A673 (cell line): ENCODE measurements around the gene CCDC9B. TPM values are rescaled to one million over a fixed set of nuclear protein-coding genes. Genes with fewer than 3 reads are reported as not detected.
A peak's percentile ranks its signal among the peaks of the same experiment; 100 is the strongest.

ENCODE experiments used
- BruUV-seq: library from RNA; stranded (reverse); fragments of 400-500 nt; replicated peaks from 2 replicates; lab custom pipeline; 2021; lab: Mats Ljungman, UMichigan
- CTCF ChIA-PET: fragments of 300-600 bp; sonication (Branson Sonifier 250); formaldehyde crosslinking; loops from one replicate; lab custom pipeline; 2022; ENCODE audit warnings: antibody characterized with exemption; lab: Charles Lee
- POLR2A ChIA-PET: fragments of 300-600 bp; sonication (Branson Sonifier 250); formaldehyde crosslinking; loops from one replicate; lab custom pipeline; 2022; ENCODE audit warnings: antibody characterized with exemption; ENCODE audit not compliant: low non-redundant PET; lab: Charles Lee
- DNase-seq: peaks from one replicate; pipeline ENCODE4 v3.0.0-alpha.2; 2015; ENCODE audit warnings: low spot score
- H3K27ac ChIP-seq: fragments of 200-600 bp; sonication (generic); 2 replicates; pipeline ENCODE4 v1.5.1; 2016; ENCODE audit warnings: mixed run types, low read depth, mild to moderate bottlenecking, mixed read lengths, antibody characterized with exemption, low read length; ENCODE audit not compliant: poor library complexity, severe bottlenecking
- H3K27me3 ChIP-seq: fragments of 200-600 bp; sonication (generic); replicated peaks from 2 replicates; pipeline ENCODE4 v1.6.1; 2017; ENCODE audit warnings: mixed run types, low read depth, mild to moderate bottlenecking, mixed read lengths, antibody characterized with exemption, low read length; ENCODE audit not compliant: insufficient read depth, poor library complexity
- H3K36me3 ChIP-seq: fragments of 200-600 bp; sonication (generic); 2 replicates; pipeline ENCODE4 v1.6.1; 2016; ENCODE audit warnings: mixed run types, mild to moderate bottlenecking, mixed read lengths, antibody characterized with exemption, low read length; ENCODE audit not compliant: insufficient read depth, poor library complexity, severe bottlenecking
- H3K4me1 ChIP-seq: fragments of 200-600 bp; sonication (generic); 2 replicates; pipeline ENCODE4 v1.6.1; 2017; ENCODE audit warnings: mixed run types, mild to moderate bottlenecking, mixed read lengths, antibody characterized with exemption, low read length; ENCODE audit not compliant: insufficient read depth, poor library complexity, severe bottlenecking
- H3K4me3 ChIP-seq: fragments of 200-600 bp; sonication (generic); 2 replicates; pipeline ENCODE4 v1.5.1; 2016; ENCODE audit warnings: low read depth, mixed run types, mild to moderate bottlenecking, mixed read lengths, low read length; ENCODE audit not compliant: poor library complexity, severe bottlenecking
- H3K9me3 ChIP-seq: fragments of 200-600 bp; sonication (generic); 2 replicates; pipeline ENCODE4 v1.6.1; 2016; ENCODE audit warnings: mixed run types, low read depth, mild to moderate bottlenecking, mixed read lengths, antibody characterized with exemption, low read length; ENCODE audit not compliant: poor library complexity, severe bottlenecking
- EZH2 ChIP-seq: fragments of 200-600 bp; sonication (generic); IDR thresholded peaks from 2 replicates; pipeline ENCODE4 v1.6.1; 2017; ENCODE audit warnings: borderline replicate concordance, low read depth, mild to moderate bottlenecking, mixed read lengths, antibody characterized with exemption, low read length; ENCODE audit not compliant: poor library complexity, severe bottlenecking
- intact Hi-C: fragments of 100-400 bp; cut with micrococcal nuclease; formaldehyde crosslinking; loops from one replicate; pipeline ENCODE4 v1.10.0; 2022; ENCODE audit not compliant: unreplicated experiment
- total RNA-seq: library from RNA; stranded (reverse); gene quantifications from 2 replicates; pipeline ENCODE4 v1.2.3, GENCODE V29; 2021
- TF ChIP-seq, protein P1 (sequence below): fragments of 300-800, 200-600 bp; sonication (generic); conservative IDR thresholded peaks from 2 replicates; pipeline ENCODE4 v1.5.1; 2017; ENCODE audit warnings: low read depth, mild to moderate bottlenecking, antibody characterized with exemption, low read length, moderate library complexity, mixed read lengths

The CCDC9B gene
- total RNA-seq, 1 experiment from 2014 or later = 8.6 TPM

DNA sequence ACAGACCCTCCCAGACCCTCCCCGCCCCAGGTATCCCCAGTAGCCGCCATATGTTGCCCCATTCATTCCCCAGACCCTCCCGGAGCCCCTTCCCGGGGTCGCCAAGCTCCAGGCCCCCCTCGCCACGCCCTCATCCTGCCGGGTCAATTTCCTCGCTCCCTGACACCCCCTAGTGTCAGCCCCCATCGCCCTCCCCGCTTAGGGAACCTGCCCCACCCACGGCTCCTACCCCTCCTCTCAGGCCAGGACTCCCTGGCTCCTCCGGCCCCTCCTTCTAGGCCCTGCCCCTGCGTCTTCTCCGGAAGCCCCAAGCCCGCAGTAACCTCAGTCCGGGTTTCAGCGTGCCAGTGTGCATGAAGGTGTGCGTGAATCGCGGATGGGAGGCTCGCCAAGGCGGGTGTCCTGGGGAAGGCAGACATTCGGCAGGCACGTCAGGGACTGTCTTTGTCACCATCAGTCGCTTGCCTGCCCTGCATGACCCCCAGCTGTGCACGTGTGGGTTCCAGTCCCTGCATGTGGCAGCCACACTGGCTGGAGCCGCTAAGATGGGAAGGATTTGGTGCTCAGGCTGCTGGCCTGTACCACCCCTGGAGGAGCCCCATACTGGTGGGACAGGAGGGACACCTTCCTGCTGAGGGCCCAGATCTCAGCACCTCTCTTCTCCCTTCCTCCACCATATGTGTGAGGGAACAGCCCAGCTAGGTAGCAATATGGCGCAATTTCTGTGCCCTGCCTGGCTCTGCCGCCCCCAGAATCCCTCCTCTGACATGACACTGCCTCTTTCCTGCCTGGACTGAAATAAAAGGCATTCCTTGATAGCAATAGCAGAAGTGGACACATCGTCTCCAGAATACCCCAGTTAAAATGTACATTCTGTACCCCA, 18.0 kb upstream of the CCDC9B start:
- no peaks in the 10 kb centered on the region for H3K36me3 ChIP-seq
- POLR2A ChIA-PET = no interaction called here
- no peak for DNase-seq
- no peaks in the 10 kb centered on the region for H3K9me3 ChIP-seq
- no TSS peak for BruUV-seq
- peak overlapping the region; percentile 53 for H3K4me3 ChIP-seq
- CTCF ChIA-PET = interaction anchor here (2.3 kb wide), 1 partner anchor 14 kb away, joined by 9 read pairs; no protein-coding TSS in a partner anchor
- intact Hi-C loops = no loop called here
- H3K4me1 ChIP-seq = peaks cover 22% of the 10 kb centered on the region
- no peaks in the 10 kb centered on the region for H3K27me3 ChIP-seq
- H3K27ac ChIP-seq = no peak overlapping the region
- TF ChIP-seq, protein P1, sequence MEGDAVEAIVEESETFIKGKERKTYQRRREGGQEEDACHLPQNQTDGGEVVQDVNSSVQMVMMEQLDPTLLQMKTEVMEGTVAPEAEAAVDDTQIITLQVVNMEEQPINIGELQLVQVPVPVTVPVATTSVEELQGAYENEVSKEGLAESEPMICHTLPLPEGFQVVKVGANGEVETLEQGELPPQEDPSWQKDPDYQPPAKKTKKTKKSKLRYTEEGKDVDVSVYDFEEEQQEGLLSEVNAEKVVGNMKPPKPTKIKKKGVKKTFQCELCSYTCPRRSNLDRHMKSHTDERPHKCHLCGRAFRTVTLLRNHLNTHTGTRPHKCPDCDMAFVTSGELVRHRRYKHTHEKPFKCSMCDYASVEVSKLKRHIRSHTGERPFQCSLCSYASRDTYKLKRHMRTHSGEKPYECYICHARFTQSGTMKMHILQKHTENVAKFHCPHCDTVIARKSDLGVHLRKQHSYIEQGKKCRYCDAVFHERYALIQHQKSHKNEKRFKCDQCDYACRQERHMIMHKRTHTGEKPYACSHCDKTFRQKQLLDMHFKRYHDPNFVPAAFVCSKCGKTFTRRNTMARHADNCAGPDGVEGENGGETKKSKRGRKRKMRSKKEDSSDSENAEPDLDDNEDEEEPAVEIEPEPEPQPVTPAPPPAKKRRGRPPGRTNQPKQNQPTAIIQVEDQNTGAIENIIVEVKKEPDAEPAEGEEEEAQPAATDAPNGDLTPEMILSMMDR = 0 out of 2 replicates have a peak, but pooled peaks have one; percentile 20
- TF ChIP-seq EZH2 = no peak

DNA sequence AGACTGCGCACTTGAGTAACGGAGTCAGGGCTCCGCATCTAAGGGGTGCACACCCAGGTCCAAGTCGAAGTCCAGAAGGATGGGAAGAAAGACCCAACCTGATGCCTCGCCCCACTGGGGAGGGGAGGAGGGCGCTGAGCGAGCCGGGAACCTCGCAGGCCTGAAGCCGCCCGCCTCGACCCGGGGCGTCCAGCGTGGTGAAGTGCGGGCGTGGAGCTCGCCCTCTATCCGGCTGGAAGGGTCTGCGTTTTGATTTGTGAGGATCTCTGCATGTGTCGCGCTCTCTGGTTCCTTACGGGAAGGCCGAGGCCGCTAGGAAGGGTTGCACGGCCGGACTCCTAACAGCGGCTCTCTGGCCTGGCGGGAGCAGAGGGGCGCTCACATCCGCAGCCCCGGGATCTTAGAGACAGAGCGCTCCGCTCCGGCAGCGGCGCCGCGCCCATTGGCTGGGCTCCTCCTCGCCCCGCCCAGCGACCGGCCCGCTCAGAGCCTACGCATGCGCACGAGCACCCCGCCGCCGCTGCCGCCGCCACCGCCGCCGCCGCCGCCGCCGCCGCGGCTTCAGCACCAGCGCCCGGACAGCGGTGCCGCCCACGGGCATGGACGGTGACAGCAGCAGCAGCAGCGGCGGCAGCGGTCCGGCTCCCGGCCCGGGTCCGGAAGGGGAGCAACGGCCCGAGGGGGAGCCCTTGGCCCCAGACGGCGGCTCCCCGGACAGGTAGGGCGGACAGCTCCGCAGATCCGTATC, 17.2 kb upstream of the CCDC9B start, which contains the start of gene DISP2:
Gene DISP2 (plus strand): TSS at position 497 of the 748 bp plus-strand sequence. CDS start 103 bp downstream, at position 600.
- H3K4me3 ChIP-seq = peak within 1 kb of the TSS; percentile 53
- intact Hi-C loops = no loop called here
- no peaks in the 10 kb centered on the region for H3K27me3 ChIP-seq
- no peak within 1 kb of the TSS for H3K27ac ChIP-seq
- H3K9me3 ChIP-seq = no peaks in the 10 kb centered on the region
- ChIA-PET CTCF (interaction anchor here (2.3 kb wide), 1 partner anchor 13 kb away, joined by 9 read pairs; no protein-coding TSS in a partner anchor), POLR2A (interaction anchor here (0.6 kb wide), 1 partner anchor 47 kb away, joined by 6 read pairs; no protein-coding TSS in a partner anchor)
- DNase-seq = peak; percentile 87
- BruUV-seq = no TSS peak
- no peak for TF ChIP-seq EZH2
- TF ChIP-seq, protein P1 = no peak
- no peaks in the 10 kb centered on the region for H3K36me3 ChIP-seq
- peaks cover 22% of the 10 kb centered on the region for H3K4me1 ChIP-seq

DNA sequence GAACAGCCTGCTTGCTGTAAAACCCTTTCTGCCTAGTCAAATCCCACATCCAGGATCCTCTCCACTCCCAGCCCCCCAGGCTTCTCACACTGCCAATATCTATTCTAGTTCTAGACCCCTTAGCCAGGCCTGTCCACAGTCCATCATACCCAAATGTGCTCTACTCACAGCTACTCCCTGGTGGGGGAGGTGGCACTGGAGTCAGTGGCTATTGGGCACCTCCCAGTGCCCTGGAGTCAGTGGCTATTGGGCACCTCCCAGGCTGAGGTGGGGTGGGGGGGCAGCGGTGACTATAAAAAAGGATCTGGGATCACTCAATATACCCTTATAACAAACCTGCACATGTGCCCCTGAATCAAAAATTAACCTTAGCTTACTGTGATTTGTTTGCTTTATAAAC, 16.5 kb upstream of the CCDC9B start:
- Histone ChIP-seq H3K4me1 (peaks cover 22% of the 10 kb centered on the region), H3K4me3 (peak overlapping the region; percentile 53), H3K36me3 (no peaks in the 10 kb centered on the region), H3K27me3 (no peaks in the 10 kb centered on the region), H3K27ac (no peak overlapping the region), H3K9me3 (no peaks in the 10 kb centered on the region)
- intact Hi-C loops = no loop called here
- no TSS peak for BruUV-seq
- ChIA-PET CTCF (interaction anchor here (2.3 kb wide), 1 partner anchor 13 kb away, joined by 9 read pairs; no protein-coding TSS in a partner anchor), POLR2A (interaction anchor here (0.6 kb wide), 1 partner anchor 47 kb away, joined by 6 read pairs; no protein-coding TSS in a partner anchor)
- DNase-seq = no peak
- no peak for TF ChIP-seq EZH2
- TF ChIP-seq, protein P1 = no peak
